ENCODE results near the gene ITPR1.

Gene ITPR1

DNA sequence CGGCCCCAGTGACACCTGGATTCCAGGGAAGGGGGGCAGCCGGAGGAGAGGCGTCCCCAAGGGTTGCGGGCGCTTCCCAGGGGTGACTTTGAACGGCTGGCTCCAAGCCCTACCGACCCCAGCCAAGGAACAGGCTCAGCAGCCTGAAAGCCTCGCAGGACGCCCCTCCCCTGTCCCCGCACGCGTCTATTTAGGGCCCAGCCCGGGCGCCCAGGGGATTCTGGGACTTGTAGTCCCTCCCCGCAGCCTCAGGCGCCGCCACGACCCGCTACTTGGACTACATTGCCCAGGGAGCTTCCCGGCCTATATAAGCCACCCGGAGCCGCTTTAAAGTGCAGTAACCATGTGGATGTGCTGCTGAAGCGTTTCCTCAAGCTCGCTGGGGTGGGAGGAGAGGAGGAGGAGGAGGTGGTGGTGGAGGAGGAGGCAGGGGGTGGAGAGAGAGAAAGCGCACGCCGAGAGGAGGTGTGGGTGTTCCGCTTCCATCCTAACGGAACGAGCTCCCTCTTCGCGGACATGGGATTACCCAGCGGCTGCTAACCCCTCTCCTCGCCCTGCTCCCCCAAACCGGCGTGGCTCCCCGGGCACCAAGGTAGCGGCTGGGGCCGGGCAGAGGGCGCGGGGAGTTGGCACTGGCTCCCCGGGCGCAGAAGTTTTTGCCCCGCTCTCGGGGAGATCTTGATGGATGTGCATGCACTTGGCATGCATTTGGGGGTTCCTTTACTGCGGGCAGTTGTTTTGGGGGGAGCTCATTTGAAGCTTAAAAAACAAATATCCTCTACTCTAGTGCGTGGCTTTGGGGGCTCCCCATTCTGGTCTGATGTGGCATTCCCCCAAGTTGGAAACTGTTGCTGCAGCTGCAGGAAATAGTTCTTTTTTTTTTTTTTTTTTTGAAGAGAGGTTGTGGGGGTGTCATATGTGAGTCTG, at the start of gene ITPR1:
Gene ITPR1 (plus strand): TSS at position 335 of the 927 bp plus-strand sequence. CDS start 23,144 bp downstream, outside the sequence.
- peak; percentile 95 for FAIRE-seq

DNA sequence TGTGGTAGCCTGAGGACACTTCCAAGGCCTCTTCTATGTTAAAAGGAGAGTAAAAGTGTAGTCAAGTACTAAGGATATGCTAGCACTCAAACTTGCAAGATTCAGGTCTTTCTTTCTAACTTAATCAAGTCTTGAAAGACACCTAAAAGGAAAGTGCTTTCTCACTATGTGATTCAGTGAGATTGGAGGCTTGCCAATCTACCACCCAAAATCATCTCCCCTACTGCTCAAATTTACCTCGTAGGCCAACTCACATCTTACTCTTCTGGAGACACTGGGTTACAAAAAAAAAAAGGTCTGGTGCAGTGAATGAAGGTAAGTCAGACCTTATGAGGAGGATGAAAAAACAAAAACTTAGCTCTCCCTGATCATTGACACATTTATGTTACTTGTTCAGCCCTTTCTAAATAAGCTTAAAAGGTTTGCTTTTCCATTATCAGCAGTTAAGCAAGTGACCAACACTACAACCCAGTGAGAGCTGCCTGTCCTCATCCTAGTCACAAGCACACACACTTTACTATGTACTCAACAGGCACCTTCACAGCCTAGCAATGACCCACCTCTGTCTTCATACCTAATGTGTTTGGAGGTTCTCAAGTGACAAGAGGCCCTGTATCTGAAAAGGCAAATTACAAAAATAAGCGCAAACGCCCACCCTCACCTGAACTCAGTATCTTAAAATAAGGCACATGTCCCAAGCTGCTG, 45.7 kb upstream of the ITPR1 start:
- FAIRE-seq: no peak

DNA sequence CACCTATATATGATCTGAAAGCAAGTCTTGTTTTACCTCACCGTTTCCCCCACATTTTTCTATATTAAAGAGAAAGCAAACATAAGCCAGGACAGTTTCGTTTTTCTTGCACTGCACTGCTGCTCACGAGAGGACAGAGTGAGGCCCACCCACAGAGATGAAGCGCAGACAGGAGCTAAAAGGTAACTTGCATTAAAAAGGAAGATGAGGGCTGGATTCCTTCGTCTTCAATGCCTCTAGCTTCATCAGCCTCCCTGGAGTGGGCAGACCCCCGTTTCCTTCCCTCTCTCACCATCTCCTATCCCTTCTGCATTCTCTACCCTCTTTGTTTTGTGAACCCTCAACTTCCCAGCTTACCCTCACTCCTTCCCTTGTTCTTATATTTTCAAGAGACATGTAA, 45.0 kb upstream of the ITPR1 start:
- FAIRE-seq: no peak

DNA sequence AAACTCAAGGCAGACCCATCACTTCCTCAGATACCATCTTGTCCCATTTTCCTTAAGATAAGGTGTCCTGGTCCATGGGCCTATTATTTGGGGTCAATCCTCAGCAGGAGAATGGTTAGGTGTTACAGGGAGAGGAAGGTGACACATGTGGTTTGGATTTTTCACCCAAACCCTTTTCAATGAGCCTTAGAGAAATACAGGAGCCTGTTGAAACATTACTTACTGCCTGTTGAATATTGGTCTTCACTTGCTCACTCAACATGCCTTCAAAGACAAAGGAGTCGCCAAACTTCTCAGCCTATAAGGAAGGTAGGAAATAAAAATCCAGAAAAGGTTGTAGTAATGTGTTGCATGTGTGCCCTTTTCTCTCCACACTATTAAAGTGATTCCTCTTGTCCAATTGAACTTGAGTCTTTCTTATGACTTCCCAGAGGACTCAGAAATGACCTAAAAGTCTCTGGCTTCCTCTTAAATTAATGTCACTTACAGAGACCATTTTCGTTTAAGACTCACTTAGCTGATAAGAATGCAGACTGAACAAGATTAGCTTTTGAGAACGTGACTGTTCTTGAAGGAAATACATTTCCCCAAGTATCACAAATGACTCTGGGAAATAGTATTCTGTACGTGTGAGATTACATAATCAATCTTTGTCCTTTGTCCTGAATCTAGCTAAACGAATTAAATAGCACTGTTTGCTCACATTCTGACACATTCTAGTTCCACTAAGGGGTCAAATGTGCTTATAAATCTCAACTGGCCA, 43.9 kb upstream of the ITPR1 start:
- FAIRE-seq: no peak

DNA sequence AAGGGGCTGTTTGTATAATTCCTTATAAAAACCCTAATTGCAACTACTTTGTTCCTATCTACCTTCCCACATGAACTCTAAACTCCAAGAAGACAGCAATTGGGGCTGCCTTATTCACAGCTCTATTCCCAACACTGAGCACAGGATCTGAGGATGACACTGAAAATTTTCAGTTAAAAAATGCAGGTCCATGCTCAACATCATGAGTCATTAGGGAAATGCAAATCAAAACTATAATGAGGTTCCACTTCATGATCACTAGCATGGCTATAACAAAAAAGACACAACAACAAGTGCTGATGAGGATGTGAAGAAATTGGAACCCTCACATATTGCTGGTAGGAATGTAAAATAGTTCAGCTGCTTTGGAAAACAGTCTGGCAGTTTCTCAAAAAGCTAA, 39.0 kb upstream of the ITPR1 start:
- no peak for FAIRE-seq

DNA sequence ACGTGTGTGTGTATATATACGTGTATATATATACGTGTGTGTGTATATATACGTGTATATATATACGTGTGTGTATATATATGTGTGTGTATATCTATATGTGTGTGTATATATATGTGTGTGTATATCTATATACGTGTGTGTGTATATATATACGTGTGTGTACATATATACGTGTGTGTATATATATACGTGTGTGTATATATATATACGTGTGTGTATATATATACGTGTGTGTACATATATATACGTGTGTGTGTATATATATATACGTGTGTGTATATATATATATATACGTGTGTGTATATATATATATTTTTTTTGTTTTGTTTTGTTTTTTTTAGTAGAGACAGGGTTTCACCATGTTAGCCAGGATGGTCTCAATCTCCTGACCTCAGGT, 36.4 kb upstream of the ITPR1 start:
- FAIRE-seq: peak; percentile 95

DNA sequence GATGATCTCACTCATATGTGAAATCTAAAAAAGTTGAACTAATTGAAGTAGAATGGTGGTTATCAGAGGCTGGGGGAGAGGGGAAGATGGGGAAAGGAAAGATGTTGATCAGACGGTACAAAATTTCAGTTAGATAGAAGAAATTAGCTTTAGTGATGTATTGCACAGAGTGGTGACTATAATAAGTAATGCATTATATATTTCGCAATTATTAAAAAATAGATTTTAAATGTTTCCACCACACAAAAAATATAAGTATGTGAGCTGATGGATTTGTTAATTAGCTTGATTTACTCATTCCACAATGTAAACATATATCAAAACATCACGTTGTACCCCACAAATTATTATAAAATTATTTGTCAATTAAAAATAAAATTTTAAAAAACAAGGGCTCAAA, 34.2 kb upstream of the ITPR1 start:
- FAIRE-seq: no peak

DNA sequence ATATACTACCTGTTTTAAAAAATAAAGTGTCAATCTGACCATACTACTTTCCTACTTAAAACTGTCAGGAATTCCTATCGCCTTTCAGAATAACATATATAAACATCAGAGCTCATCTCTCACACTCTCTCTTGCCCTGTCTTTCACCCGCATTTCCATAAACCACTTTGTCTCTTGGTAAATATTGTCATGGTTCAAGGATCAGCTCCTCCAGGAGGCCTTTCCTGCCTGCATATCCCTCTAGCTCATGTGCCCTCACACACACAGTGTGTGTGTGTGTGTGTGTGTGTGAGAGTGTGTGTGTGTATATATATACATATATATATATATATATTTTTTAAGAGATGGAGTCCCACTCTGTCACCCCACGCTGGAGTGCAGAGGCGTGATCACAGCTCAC, 32.8 kb upstream of the ITPR1 start:
- FAIRE-seq: no peak

DNA sequence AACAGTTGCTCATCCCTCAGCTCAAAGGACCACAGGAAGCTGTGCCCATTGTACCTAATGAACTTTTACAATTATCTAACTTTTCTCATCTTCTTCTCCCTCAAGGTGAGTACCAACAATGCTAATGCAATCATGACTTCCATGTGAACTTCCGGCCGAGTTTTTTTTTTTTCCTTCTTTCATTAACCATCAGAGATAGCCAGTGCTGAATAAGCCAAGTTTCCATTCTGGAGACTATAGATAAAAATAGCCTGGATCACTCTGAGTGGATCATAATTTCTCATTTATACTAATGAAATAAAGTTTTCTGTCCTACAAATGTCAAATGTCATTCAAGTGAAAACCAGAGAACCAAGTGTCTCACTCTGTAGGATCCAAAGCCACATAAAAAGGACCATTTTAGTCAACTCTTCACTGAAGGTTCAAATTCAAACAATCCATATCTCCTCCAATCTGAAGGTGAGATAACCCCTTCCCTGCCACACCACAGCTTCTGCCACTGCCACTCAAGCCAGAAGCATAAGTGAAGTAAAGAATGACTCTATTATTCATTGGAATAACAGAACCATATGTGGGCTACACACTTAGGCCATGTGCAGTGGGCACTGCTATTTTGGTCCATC, 31.6 kb upstream of the ITPR1 start:
- no peak for FAIRE-seq

DNA sequence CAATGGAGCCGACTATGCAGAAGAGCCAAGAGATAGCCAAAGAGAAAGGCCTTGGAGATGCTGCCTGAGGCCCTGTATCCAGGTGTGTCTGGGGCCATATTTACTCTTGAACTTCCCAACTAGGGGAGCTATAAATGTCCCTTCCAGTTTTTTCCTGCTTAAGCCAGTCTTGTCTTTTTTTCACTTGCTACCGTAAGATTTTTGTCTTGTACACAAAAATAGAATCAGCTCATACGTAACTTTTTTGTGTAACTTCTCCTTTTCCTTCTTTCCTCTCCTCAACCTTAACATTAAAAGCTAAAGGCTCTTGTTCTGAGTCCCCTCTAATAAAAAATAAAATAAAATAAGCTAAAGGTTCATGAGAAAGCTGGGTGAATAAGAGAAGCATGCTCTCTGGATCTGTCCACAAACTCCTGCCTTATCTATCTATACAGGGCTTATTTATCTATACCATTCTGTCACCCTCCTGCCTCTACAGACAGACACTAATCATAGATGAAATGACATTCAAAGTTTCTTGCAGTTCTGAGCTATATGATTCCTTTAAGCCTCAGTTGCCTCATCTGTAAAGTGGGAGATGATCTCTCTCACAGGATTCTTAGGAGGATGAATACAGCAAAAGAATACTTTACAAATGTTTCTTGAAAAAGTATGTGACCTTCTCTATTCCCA, 30.6 kb upstream of the ITPR1 start:
- no peak for FAIRE-seq

DNA sequence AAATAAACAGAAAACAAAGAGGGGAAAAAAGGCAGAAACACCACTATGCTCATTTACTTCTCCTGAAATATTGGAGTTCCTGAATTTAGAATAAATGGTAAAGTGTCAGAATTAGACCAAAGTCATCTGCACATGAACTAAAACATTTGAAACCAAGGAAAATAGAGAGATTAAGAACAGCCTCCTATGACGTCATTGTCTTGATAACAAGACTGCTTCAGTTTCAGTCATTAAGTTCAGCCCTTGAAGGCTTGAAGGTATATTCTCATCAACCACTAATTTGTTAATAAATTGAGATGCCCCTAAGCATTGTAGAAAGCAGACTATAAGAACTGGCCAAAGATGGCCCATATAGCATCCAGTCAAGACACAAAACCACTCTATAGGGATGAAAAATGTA, 28.6 kb upstream of the ITPR1 start:
- no peak for FAIRE-seq

DNA sequence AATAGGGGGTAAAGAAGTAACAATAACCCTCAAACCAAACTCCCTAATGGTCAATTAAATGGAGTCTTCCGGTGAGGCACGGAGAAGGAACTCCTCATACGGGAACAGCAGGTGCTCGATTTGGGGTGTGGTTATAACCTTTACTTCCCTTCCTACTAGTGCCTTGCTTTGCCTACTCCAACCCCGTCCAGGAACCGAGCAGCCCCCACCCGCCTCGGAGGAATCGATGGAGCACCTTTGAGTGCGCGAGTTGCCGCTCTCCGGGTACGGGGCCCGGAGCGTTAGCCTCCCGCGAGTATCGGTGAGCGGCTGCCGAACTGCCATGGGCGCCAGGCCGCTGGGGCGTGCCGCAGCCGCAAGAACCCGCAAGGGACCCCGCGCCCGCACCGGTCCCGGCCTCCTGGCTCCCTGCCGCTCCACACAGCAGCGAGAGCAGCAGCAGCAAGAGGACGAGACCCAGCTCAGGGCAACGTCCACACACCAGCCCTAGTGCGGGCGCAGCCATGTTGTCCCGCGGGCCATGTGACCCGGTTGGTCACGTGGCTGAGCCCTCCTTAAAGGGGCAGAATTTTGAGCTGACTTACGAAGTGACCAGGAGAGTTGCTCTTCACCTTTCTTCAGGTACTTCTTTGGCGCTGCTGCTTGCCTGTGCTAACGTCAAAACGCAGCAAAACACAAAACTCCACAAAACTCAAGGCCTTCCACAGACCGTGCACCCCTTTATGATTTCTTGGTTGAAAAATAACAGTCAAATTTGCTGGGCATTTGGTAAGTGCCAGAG, 26.2 kb upstream of the ITPR1 start, which contains the start of gene SUMF1:
Gene SUMF1 (minus strand): TSS at position 529 of the 781 bp plus-strand sequence. CDS start 24 bp downstream, at position 505.
- FAIRE-seq: peak; percentile 45

DNA sequence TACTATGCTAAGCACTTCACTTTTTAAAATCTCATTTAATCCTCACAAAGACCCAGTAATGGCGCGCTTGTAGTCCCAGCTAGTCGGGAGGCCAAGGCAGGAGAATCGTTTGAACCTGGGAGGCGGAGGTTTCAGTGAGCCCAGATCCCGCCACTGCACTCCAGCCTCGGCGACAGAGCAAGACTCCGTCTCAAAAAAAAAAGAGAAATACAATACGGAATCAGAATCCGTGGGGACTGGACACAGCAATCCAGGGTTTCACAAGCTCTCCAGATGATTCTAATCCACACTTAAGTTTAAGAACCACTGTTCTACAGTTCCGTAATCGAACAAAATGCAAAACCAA, 25.7 kb upstream of the ITPR1 start:
- FAIRE-seq: no peak

DNA sequence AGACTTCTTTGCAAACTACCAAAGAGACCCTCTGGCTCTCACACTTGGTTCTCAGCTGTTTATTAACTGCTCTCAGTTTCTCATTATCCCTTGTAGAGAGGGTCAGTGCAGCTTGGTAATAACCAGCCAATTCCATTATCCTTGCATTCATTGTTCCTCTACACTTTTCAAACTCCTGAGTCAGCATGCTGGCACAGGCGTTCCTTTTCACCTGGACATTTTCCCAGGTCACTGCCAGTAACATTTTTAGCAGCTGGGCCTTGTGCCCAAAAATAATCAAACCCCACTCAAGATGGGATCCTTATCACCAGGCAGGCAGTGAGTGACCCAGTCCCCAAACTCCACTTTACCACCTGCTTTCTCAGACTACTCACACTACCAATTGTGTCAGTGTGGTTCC, 21.2 kb upstream of the ITPR1 start:
- FAIRE-seq: no peak

DNA sequence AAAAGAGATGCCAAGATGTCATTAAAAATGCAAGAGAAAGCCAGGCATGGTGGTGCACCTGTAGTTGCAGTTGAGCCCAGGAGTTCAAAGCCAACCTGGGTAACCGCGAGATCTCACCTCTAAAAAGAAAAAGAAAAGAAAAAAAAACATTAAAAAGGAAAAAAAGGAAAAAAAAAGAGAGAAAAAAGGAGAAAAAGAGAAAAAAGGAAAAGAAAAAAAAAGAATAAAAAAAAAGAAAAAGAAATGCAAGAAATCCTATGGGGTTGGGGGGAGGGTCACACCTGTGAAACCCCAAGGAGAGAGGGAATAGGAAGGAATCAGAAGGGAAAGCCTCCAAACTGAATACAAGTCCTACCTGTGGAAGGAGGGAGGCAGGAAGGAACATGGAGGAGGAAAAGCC, 20.8 kb upstream of the ITPR1 start:
- no peak for FAIRE-seq

DNA sequence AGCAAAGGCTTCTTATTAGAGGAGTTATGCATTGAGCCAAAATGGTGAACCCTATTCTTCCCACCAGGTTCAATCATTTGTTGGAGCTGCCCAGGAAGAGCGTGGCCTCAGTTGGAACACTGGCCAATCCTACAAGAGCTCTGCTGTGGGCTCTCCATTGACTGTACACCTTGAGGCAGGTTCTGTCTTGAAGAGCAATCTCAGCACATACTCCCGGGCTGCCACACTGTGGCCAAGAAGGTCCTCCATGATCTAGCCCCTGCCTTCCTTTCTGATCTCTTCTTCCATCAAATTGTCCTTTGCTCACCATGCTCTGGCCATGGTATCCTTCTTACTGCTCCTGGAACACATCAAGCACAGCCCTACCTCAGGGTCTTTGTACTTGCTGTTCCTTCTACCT, 20.4 kb upstream of the ITPR1 start:
- no peak for FAIRE-seq

DNA sequence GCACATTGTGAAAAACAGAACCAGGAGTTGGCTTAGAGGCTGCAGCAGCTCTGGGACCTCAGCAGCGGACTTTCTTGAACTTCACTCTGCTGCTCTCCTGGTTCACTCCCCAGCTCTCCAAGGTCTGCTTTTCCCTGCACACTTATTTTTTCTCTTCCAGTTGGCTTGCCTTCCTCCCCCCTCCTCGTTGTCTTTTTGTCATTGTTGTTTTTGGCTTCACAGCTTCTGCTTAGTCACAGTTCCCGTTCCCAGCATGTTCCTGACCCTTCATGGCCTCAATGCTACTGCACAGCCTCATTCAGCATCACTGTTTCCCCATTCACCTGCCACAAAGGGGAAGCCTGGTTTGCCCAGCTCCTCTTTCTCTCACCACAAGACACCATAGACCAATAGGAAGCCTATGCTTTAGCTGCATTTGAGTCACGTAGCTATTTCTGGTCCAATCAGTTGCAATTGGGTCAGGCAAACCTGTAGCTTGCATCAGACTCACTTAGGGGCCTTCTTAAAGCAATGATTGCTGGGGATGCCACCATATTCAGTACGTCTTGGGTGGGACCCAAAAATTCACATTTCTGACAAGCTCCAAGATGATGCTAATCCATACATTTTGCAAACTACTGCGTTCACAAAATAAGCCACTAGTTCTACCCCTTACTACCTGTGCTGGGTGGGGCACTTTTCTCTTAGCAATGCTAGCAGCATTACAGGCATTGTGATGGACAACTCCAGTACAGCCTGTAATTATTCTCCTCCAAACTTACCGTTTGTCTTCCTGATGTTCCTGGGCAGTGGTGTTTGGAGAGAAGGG, 18.3 kb upstream of the ITPR1 start:
- no peak for FAIRE-seq

DNA sequence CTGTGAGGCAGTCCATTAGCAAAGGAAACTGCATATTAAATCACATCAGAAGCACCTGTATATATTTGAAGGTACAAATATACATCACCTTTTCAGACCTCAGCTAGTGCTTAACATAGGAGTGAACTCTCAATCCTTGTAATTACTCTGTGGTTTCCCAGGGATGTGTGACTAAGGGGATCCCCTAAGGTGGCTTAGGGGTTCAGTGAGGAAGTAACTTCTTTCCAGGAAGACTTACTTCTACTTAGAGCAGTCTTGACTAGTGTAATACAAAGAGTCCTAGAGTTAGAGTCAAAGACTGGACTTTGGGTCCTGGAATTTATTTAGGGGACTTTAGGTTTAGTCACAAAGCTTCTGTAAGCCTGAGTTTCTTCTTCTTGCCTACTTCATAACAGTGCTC, 17.3 kb upstream of the ITPR1 start:
- no peak for FAIRE-seq

DNA sequence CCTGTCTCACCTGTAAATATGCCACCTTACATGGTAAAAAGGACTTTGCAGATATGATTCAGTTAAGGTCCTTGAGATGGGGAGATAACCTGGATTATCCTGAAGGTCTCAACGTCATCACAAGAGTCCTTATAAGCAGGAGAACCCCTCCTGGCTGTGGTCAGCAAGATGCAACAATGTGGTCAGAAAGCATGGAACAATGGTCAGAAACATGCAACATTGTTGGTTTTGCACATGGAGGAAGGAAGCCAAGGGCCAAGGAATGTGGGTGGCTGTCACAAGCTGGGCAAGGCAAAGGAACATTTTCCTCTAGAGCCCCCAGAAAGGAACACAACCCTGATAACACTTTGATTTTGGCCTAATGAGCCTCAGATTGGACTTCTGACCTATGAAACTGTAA, 16.7 kb upstream of the ITPR1 start:
- FAIRE-seq: no peak

DNA sequence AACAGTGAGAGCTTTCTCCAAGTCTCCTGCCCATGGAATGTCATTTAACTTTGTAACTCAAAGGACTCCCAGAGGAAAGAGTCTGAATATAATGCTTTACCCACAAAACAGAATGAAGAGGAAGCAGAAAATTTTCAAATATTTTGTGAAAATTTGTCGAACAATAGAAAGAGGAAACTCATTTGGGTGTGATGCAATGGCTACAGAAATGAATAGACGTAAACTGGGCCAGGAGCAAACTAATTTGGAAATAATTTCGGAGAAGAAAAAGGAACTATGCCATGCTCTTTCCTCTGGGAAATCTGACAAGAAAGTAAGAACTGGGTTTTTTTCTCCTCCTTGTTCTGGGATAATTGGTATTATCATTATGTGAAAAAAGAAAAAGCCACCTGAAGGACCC, 14.9 kb upstream of the ITPR1 start:
- FAIRE-seq: no peak

DNA sequence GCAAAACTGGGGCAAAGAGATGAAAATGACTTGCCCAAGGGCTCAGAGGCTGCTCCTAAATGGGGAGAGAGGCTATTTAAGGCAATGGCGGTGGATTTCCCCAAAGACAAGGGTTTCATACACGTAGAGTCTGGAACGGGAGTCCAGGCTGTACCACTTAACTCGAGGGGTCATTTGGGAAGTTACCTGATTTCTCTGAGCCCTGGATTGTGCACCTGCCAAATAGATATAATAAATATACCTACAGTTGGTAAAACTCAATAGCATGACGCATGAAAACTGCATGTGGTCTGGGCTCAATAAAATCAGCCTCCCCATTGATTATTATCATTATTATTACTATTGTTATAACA, 1.3 kb upstream of the ITPR1 start:
- no peak for FAIRE-seq
